ENCODE measurements around the gene NHERF2. TPM values are rescaled to one million over a fixed set of nuclear protein-coding genes. Genes with fewer than 3 reads are reported as not detected.

NHERF2 gene
- total and polyA plus RNA-seq, 12 donors, result 94.3 to 640 (median 183) TPM

GRCh38 chr16:2079991-2080390 lies 53.3 kb downstream of the NHERF2 start:
- intact Hi-C loops (cut with DNase I), result loop anchor here in 1 of 10 donors (10.0 kb wide), 2 partner anchors 55 to 65 kb away; partner anchors contain the start of genes NHERF2 and RAB26
- ATAC-seq (no peak), DNase-seq (no peak)
- 94% methylated on average over 16 of the region's 16 CpGs for WGBS, 2 donors
- TF ChIP-seq CTCF (IDR thresholded peaks at IDR 0.05), result no peak
- H3K4me3 ChIP-seq, result no peak overlapping the region
- no peaks in the 10 kb centered on the region for H3K27me3 ChIP-seq
- H3K4me1 ChIP-seq, result peaks cover 5 to 33% (median 28%) of the 10 kb centered on the region in 9 donors
- no peaks in the 10 kb centered on the region for H3K9me3 ChIP-seq
- peaks cover 0 to 100% (median 59%) of the 10 kb centered on the region in 9 donors for H3K36me3 ChIP-seq
- H3K27ac ChIP-seq, result no peak overlapping the region

- Histone ChIP-seq H3K4me1 (peaks cover 5 to 33% (median 28%) of the 10 kb centered on the region in 9 donors), H3K36me3 (peaks cover 0 to 100% (median 61%) of the 10 kb centered on the region in 9 donors), H3K27me3 (no peaks in the 10 kb centered on the region), H3K9me3 (no peaks in the 10 kb centered on the region), H3K27ac (peak overlapping the region in 8 of 10 donors; percentile 12 to 64 (median 50)), H3K4me3 (no peak overlapping the region)
- WGBS, 2 donors, result 75 to 81% methylated on average over 35 of the region's 35 CpGs
- intact Hi-C loops (cut with DNase I), result loop anchor here in 2 of 10 donors (2.0 to 10.0 kb wide), 3 partner anchors 31 to 63 kb away; partner anchors contain the start of genes NHERF2 (in 1 of the 2) and RAB26 (in 1 of the 2)
- no peak for TF ChIP-seq CTCF (IDR thresholded peaks at IDR 0.05)
- DNase-seq (no peak), ATAC-seq (peak; percentile 3 to 49 (median 24))
Measured at GRCh38 chr16:2081201-2082084, 54.7 kb downstream of the NHERF2 start.

GRCh38 chr16:2082171-2082982 lies 55.7 kb downstream of the NHERF2 start:
- peak in 4 of 9 donors; percentile 11 to 27 (median 16) for TF ChIP-seq CTCF (IDR thresholded peaks at IDR 0.05)
- H3K27ac ChIP-seq, result peak overlapping the region in 8 of 10 donors; percentile 12 to 64 (median 50)
- ATAC-seq (peak; percentile 20 to 53 (median 33)), DNase-seq (peak; percentile 34 to 43)
- no peaks in the 10 kb centered on the region for H3K27me3 ChIP-seq
- 66 to 71% methylated on average over 32 of the region's 32 CpGs for WGBS, 2 donors
- peaks cover 5 to 33% (median 28%) of the 10 kb centered on the region in 9 donors for H3K4me1 ChIP-seq
- no peak overlapping the region for H3K4me3 ChIP-seq
- intact Hi-C loops (cut with DNase I), result loop anchor here in 2 of 10 donors (2.0 to 10.0 kb wide), 3 partner anchors 32 to 62 kb away; partner anchors contain the start of genes NHERF2 (in 1 of the 2) and RAB26 (in 1 of the 2)
- H3K36me3 ChIP-seq, result peaks cover 0 to 100% (median 63%) of the 10 kb centered on the region in 9 donors
- H3K9me3 ChIP-seq, result no peaks in the 10 kb centered on the region
